Stimulated activated CD4-positive, alpha-beta T cell treated with anti-CD3 and anti-CD28 coated beads, Interleukin-2, amount 100 ng/mL, for 4 hours (primary cell): Measurements from ENCODE around the gene TAF6L.
"Not testable (repeated sequence)": the region's sequence is repeated elsewhere in the genome, so short reads cannot be mapped to it uniquely, and the experiment has no call there.

Experiments used
- DNase-seq: peaks from one replicate; pipeline ENCODE4 v3.0.0-alpha.2; 2020; ENCODE audit warnings: low read depth

TAF6L gene

DNA sequence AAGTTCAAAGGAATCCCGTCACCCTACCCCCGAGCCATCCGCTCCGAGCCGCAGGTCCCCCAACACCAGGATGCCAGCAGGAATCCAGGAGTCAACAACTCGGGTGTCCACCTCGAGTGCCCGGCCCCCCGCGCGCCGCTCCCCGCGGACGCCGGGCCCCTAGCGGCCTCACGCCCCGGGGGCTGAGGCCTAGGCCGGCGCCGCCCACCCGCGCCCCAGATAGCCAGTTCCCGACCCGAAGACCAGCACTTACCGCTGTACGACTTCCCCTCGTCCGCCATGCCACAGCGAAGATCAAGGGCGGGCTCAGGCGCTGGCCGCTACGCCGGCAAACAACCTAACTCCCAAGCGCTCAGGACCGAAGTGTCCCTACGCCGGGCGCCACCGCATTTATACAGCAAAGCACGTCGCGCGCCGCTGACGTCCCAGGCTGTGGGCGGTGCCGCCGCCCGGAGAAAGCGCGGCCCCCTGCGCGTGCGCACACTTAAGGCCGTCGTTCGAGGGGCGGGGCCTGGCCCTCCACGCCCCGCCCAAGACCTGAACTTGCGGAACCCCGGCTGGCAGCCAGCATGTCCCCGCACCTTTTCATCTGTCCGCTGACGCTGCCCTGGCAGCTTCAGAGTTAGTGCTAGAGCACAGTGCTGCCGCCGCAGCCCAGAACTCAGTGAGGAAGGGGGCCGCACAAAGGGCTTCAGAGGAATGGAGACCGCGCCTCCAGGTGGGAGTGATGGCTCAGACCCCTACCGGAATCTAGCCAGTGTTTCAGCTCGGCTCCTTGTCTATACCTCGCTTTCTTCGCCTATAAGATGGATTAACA lies 34.1 kb downstream of the TAF6L start, which contains the start of gene NXF1:
Gene NXF1 (minus strand): TSS at position 365 of the 817 bp plus-strand sequence. CDS start 84 bp downstream, at position 281.
- DNase-seq: peak; percentile 92

GRCh38 chr11:62805961-62806441 lies 34.8 kb downstream of the TAF6L start:
- no peak for DNase-seq

DNA sequence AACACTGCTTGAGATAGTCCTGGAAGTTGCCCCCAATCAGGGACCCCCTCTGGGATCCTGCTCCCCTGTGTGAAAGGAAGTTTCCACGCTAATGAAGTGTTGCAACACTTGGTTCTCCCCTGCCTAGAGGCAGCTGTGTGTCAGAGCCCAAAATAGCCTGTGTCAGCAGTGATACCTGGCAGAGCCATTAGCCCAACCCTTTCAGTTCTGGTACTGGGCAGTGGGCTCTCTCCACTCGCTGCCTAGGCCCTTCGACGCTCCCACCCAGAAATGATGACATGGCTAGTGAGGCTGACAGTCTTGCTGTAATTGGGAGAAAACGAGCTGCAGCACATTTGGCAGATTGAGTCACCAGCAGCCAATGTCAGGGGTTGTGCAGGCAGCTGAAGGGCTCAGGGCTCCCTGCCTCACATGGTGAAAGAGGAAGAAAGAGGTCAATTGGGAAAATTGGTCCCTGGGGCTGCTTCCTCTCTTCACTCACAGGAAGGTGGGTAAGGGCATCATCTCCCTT lies 35.5 kb downstream of the TAF6L start:
- DNase-seq: no peak

GRCh38 chr11:62810748-62811147 lies 39.6 kb downstream of the TAF6L start:
- DNase-seq: no peak

GRCh38 chr11:62811659-62812058 lies 40.5 kb downstream of the TAF6L start:
- no peak for DNase-seq

DNA sequence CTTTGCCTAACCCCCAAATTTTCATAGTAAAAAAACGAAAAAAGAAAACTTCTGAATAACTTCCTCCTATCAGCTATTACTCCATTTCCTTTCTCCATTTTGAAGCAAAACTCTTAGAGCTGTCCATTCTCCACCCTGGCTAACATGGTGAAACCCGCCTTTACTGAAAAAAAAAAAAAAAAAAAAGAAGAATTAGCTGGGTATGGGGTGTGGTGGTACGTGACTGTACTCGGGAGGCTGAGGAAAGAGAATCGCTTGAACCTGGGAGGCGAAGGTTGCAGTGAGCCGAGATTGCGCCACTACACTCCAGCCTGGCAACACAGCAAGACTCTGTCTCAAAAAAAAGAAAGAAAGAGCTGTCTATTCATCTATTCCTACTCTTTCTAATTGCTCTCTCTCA lies 45.4 kb downstream of the TAF6L start:
- DNase-seq: no peak

- DNase-seq: no peak
These were observed 45.9 kb downstream of the TAF6L start for GRCh38 chr11:62817129-62817528.

DNA sequence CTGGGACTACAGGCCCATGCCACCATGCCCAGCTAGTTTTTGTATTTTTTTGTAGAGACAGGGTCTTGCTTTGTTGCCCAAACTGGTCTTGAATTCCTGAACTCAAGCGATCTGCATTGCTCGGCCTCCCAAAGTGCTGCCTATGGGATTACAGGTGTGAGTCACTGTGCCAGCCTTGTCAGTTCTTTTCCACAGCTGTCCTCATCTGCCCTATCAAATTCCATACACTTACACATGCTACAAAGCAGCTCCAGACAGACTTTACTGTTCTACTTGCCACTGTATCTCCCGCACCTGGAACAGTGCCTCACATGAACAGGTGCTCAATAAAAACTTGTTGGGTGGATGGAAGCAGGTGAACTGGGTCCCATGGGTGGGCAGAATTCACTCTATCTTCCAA lies 52.5 kb downstream of the TAF6L start:
- DNase-seq: no peak

DNA sequence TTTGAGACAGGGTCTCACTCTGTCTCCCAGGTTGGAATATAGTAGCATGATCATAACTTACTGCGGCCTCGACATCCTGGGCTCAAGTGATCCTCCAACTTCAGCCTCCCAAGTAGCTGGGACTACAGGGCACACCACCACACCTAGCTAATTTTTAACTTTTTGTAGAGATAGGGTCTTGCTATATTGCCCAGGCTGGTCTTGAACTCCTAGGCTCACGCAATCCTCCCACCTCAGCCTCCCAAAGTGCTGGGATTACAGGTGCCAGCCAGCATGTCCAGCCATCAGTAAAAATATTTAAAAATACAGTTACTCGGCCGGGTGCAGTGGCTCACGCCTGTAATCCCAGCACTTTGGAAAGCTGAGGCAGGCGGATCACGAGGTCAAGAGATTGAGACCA lies 56.9 kb downstream of the TAF6L start:
- not testable (repeated sequence) for DNase-seq

DNA sequence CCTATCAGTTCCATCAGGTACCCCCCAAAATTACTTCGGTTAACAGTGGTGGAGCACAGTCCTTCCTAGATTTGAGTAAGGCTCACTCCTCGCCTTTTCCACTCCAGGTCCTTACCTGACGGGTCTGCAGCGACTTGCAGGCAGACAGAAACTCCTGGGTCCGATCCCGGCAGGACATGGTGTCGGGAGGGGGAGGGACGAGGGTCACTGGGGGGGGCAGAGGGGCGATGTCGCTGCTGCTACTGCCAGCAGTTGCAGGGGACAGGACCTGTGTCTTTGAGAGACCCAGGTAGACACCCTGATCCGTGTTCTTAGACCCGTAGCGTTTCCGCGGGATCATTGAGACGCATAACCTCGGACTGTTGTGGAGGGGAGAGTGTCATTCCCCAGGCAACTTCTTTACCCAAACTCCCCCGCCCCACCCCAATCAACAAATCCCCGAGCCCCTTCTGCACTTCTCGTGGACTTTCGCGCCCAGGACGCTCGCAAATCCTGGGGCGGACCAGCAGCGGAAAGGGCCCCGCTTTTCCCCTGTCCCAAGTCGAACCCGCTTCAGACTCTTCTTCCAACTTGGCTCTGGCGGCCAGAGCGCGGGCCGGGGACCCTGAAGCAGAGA lies 59.8 kb downstream of the TAF6L start:
- no peak for DNase-seq

GRCh38 chr11:62831520-62832335 lies 60.5 kb downstream of the TAF6L start, which contains the start of gene STX5:
Gene STX5 (minus strand): TSS chr11:62832051. CDS start chr11:62831243, 808 bp downstream.
- DNase-seq: peak; percentile 99

GRCh38 chr11:62832336-62833234 lies 61.4 kb downstream of the TAF6L start, which contains the start of gene TEX54:
Gene TEX54 (minus strand): TSS chr11:62832841.
- no peak for DNase-seq

GRCh38 chr11:62835336-62835735 lies 64.1 kb downstream of the TAF6L start:
- DNase-seq: no peak
